CD14-positive monocyte (primary cell): ENCODE measurements around the gene GRK1. TPM values are rescaled to one million over a fixed set of nuclear protein-coding genes. Genes with fewer than 3 reads are reported as not detected.

Experiments
- DNase-seq, 3 donors: peaks; one replicate each; pipeline ENCODE4 v3.0.0-alpha.2; 2011 to 2022
- H2AFZ ChIP-seq: 2 replicates; pipeline ENCODE4 v1.6.0; 2012; ENCODE audit warnings: mild to moderate bottlenecking, low read depth, low read length, inconsistent platforms; ENCODE audit not compliant: insufficient read depth, poor library complexity, severe bottlenecking
- H3K27ac ChIP-seq, 2 donors: 1 replicate in 1 of 2; 2 replicates in 1 of 2; pipeline ENCODE4 v1.5.1; 2012 to 2013; ENCODE audit warnings: low read length in 2 of 2, control low read depth in 1 of 2, inconsistent platforms in 1 of 2, low read depth in 1 of 2, mild to moderate bottlenecking in 1 of 2
- H3K27me3 ChIP-seq, 2 donors: one replicate each; pipeline versions ENCODE4 v1.6.0 to v1.6.1; 2011 to 2013; ENCODE audit warnings: low read length in 2 of 2; ENCODE audit not compliant: control insufficient read depth in 2 of 2, insufficient read depth in 2 of 2
- H3K36me3 ChIP-seq, 2 donors: replicated peaks in 1 of 2; 1 replicate in 1 of 2; 2 replicates in 1 of 2; pipeline versions ENCODE4 v1.5.1 to v1.6.1; 2012 to 2013; ENCODE audit warnings: low read length in 2 of 2, control low read depth in 1 of 2, inconsistent platforms in 1 of 2, mild to moderate bottlenecking in 1 of 2; ENCODE audit not compliant: insufficient read depth in 2 of 2, control insufficient read depth in 1 of 2
- H3K4me1 ChIP-seq, 2 donors: 1 replicate in 1 of 2; 2 replicates in 1 of 2; pipeline versions ENCODE4 v1.5.1 to v1.6.1; 2012 to 2013; ENCODE audit warnings: low read length in 2 of 2, control low read depth in 1 of 2, inconsistent platforms in 1 of 2, mild to moderate bottlenecking in 1 of 2, moderate library complexity in 1 of 2; ENCODE audit not compliant: insufficient read depth in 2 of 2, control insufficient read depth in 1 of 2
- H3K4me2 ChIP-seq: replicated peaks from 2 replicates; pipeline ENCODE3; 2012; ENCODE audit warnings: low read length, moderate library complexity, mild to moderate bottlenecking; ENCODE audit not compliant: poor library complexity, severe bottlenecking; ENCODE audit errors: extremely low read depth
- H3K4me3 ChIP-seq, 3 experiments: fragments of 200-600 bp in 1 of 3; sonication (generic) in 1 of 3; replicated peaks in 1 of 3; 1 replicate in 2 of 3; 2 replicates in 1 of 3; pipeline ENCODE4 v1.5.1; 2011 to 2013; ENCODE audit warnings: low read length in 3 of 3, mild to moderate bottlenecking in 3 of 3, control low read depth in 2 of 3, low read depth in 2 of 3, inconsistent platforms in 1 of 3, moderate library complexity in 1 of 3
- H3K79me2 ChIP-seq: 2 replicates; pipeline ENCODE4 v1.6.0; 2012; ENCODE audit warnings: mild to moderate bottlenecking, control low read depth, inconsistent platforms, low read length, moderate library complexity; ENCODE audit not compliant: insufficient read depth
- H3K9ac ChIP-seq: 2 replicates; pipeline ENCODE4 v1.6.0; 2017; ENCODE audit warnings: low read length, mild to moderate bottlenecking; ENCODE audit not compliant: insufficient read depth, poor library complexity, severe bottlenecking
- H3K9me3 ChIP-seq, 2 donors: replicated peaks in 1 of 2; 1 replicate in 1 of 2; 2 replicates in 1 of 2; pipeline versions ENCODE4 v1.5.1 to v1.6.1; 2012 to 2013; ENCODE audit warnings: low read length in 2 of 2, control low read depth in 1 of 2; ENCODE audit not compliant: control insufficient read depth in 1 of 2, insufficient read depth in 1 of 2
- H4K20me1 ChIP-seq: 2 replicates; pipeline ENCODE4 v1.6.0; 2012; ENCODE audit warnings: mild to moderate bottlenecking, low read length, control low read depth, moderate library complexity; ENCODE audit not compliant: insufficient read depth
- H3K27ac Mint-ChIP-seq, 7 donors: one replicate each; pipeline ENCODE4 v1.8.0; 2020; ENCODE audit warnings: mild to moderate bottlenecking in 7 of 7, mixed read lengths in 7 of 7, moderate library complexity in 6 of 7, inconsistent platforms in 2 of 7
- H3K27me3 Mint-ChIP-seq, 3 donors: one replicate each; pipeline ENCODE4 v1.8.0; 2021 to 2022; ENCODE audit warnings: low read depth in 3 of 3, mild to moderate bottlenecking in 3 of 3, mixed read lengths in 3 of 3, moderate library complexity in 3 of 3, inconsistent platforms in 1 of 3
- H3K36me3 Mint-ChIP-seq, 2 donors: one replicate each; pipeline ENCODE4 v1.8.0; 2020; ENCODE audit warnings: mixed read lengths in 2 of 2, inconsistent platforms in 1 of 2, mild to moderate bottlenecking in 1 of 2
- H3K4me1 Mint-ChIP-seq: one replicate; pipeline ENCODE4 v1.8.0; 2020; ENCODE audit warnings: mild to moderate bottlenecking, mixed read lengths
- H3K4me3 Mint-ChIP-seq, 2 donors: one replicate each; pipeline ENCODE4 v1.8.0; 2020; ENCODE audit warnings: mild to moderate bottlenecking in 2 of 2, mixed read lengths in 2 of 2, moderate library complexity in 1 of 2
- H3K9me3 Mint-ChIP-seq, 7 donors: one replicate each; pipeline ENCODE4 v1.8.0; 2020 to 2022; ENCODE audit warnings: mixed read lengths in 7 of 7, mild to moderate bottlenecking in 6 of 7, moderate library complexity in 6 of 7, inconsistent platforms in 2 of 7
- WGBS: methylation state at CpG from one replicate; pipeline ENCODE4 v1.1.5; 2013; ENCODE audit warnings: missing lambda C conversion rate; ENCODE audit not compliant: insufficient coverage; 5-methylcytosine and 5-hydroxymethylcytosine counted together
- intact Hi-C, 2 donors: fragments of 100-400 bp; cut with micrococcal nuclease; formaldehyde crosslinking; loops; one replicate each; pipeline versions ENCODE4 v1.15.0 to v1.15.1; 2023
- polyA plus RNA-seq, 3 donors: library from polyadenylated mRNA; depleted of rRNA in 1 of 3; unstranded in 2 of 3; stranded (reverse) in 1 of 3; fragments of 300-500 nt in 2 of 3; fragments of >200 nt in 1 of 3; fragmentation: Illumina TruSeq in 2 of 3; gene quantifications; 1 replicate in 2 of 3; 2 replicates in 1 of 3; pipeline ENCODE4 v1.2.3, GENCODE V29; 2012 to 2021
- TF ChIP-seq, protein P1 (sequence below): fragments of 200-600 bp; IDR thresholded peaks from one replicate; pipeline ENCODE4 v1.8.0; 2022; ENCODE audit warnings: antibody characterized with exemption, mild to moderate bottlenecking

Gene GRK1
- polyA plus RNA-seq, 3 donors = not detected

DNA sequence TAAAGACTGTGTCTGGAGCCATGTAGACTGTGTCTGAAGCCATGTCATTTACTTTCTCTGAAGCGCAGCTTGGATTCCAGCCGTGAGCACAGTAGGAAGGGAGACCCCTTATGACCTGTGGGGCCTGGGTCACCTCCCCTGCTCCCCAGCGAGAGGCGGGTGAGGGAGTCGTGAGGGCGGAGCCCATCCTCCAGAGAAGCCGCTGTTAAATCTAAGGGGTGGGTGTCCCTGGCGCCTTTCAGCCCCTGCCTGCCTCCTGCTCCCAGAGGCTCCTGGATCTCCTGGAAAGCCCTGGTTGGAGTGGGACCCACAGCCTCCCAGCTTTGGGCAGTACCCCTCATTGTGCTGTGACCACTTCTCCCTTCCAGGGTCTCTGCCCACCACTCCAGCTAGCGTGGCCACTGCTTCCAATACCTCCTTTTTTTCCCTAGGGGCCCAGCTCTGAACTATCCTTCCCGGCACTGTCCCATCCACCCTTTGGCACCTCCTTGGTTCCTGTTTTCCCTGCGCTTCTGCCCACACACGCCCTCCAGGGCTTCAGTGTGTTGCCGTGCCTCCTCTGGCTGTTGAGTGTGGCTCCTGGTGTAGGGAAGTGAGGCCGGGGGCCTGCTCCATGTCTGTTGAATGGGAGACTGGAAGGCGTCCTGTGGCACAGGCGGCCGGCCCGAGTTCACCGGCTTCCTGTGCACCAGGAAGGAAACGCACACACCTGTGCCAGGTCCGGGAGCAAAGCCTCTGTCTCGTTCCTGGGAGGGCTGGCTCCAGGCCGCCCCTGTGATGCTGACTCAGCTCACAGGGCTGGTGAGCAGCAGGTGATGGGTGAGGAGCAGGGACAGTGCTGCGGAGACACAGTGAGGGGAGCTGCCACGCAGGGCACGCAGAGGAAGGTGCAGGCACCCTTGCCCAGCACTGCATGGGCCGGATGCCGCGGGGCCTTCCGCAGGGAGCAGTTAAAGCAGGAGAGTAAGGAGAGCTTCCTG, 38.4 kb upstream of the GRK1 start:
- DNase-seq = no peak
- Histone ChIP-seq H3K9me3 (no peaks in the 10 kb centered on the region), H2AFZ (no peak overlapping the region), H3K4me2 (no peak overlapping the region), H3K27me3 (no peaks in the 10 kb centered on the region), H3K27ac (peak overlapping the region in 1 of 2 donors; percentile 41), H3K9ac (no peak overlapping the region), H3K4me1 (no peaks in the 10 kb centered on the region), H3K4me3 (no peak overlapping the region), H3K79me2 (peaks cover 38% of the 10 kb centered on the region), H3K36me3 (peaks cover 36 to 81% of the 10 kb centered on the region in 2 donors), H4K20me1 (no peaks in the 10 kb centered on the region)
- H3K27ac Mint-ChIP-seq = peak overlapping the region; percentile 35 to 88 (median 70)
- H3K4me1 Mint-ChIP-seq = no peaks in the 10 kb centered on the region
- TF ChIP-seq, protein P1, sequence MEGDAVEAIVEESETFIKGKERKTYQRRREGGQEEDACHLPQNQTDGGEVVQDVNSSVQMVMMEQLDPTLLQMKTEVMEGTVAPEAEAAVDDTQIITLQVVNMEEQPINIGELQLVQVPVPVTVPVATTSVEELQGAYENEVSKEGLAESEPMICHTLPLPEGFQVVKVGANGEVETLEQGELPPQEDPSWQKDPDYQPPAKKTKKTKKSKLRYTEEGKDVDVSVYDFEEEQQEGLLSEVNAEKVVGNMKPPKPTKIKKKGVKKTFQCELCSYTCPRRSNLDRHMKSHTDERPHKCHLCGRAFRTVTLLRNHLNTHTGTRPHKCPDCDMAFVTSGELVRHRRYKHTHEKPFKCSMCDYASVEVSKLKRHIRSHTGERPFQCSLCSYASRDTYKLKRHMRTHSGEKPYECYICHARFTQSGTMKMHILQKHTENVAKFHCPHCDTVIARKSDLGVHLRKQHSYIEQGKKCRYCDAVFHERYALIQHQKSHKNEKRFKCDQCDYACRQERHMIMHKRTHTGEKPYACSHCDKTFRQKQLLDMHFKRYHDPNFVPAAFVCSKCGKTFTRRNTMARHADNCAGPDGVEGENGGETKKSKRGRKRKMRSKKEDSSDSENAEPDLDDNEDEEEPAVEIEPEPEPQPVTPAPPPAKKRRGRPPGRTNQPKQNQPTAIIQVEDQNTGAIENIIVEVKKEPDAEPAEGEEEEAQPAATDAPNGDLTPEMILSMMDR = no peak
- no peak overlapping the region for H3K4me3 Mint-ChIP-seq
- peaks cover 0 to 21% (median 2%) of the 10 kb centered on the region in 3 donors for H3K27me3 Mint-ChIP-seq
- peaks cover 51 to 86% of the 10 kb centered on the region in 2 donors for H3K36me3 Mint-ChIP-seq
- 83% methylated on average over 26 of the region's 30 CpGs for WGBS
- intact Hi-C loops = no loop called here
- peaks cover 0 to 7% (median 2%) of the 10 kb centered on the region in 7 donors for H3K9me3 Mint-ChIP-seq

DNA sequence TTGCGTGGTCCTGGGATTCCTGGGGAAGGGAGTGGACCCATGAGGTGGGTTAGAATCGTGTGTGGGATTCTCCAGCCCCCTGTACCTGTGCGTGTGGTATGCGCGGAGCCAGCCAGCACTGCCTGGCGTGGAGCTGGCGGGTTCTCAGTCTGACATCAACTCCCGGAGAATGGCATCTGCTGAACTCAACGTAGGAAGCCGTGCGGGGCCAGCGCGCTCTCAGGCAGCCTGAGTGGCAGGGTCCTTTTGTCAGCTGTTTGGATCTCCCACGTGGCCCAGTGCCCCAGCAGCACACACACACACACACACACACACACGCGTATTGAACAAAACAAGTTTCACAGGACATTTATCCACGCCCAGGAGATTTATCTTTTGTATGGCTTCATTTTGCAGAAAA, 37.2 kb upstream of the GRK1 start:
- Histone ChIP-seq H3K9me3 (no peaks in the 10 kb centered on the region), H3K27ac (no peak overlapping the region), H3K4me2 (no peak overlapping the region), H4K20me1 (no peaks in the 10 kb centered on the region), H3K9ac (no peak overlapping the region), H2AFZ (no peak overlapping the region), H3K36me3 (peaks cover 44 to 82% of the 10 kb centered on the region in 2 donors), H3K27me3 (no peaks in the 10 kb centered on the region), H3K4me3 (no peak overlapping the region), H3K4me1 (no peaks in the 10 kb centered on the region), H3K79me2 (peaks cover 38% of the 10 kb centered on the region)
- intact Hi-C loops = no loop called here
- 94% methylated on average over 15 of the region's 17 CpGs for WGBS
- Mint-ChIP-seq H3K4me3 (no peak overlapping the region), H3K4me1 (no peaks in the 10 kb centered on the region), H3K27me3 (peaks cover 0 to 14% (median 2%) of the 10 kb centered on the region in 3 donors), H3K9me3 (peaks cover 0 to 12% (median 2%) of the 10 kb centered on the region in 7 donors), H3K36me3 (peaks cover 58 to 87% of the 10 kb centered on the region in 2 donors), H3K27ac (peak overlapping the region in 3 of 7 donors; percentile 52 to 59 (median 58))
- no peak for DNase-seq
- TF ChIP-seq, protein P1 = no peak
